A673 (cell line): Measurements from ENCODE around the gene LEFTY2.

Experiments used
- EZH2 ChIP-seq: fragments of 200-600 bp; sonication (generic); IDR thresholded peaks from 2 replicates; pipeline ENCODE4 v1.6.1; 2017; ENCODE audit warnings: borderline replicate concordance, low read depth, mild to moderate bottlenecking, mixed read lengths, antibody characterized with exemption, low read length; ENCODE audit not compliant: poor library complexity, severe bottlenecking
- TF ChIP-seq, protein P1 (sequence below): fragments of 300-800, 200-600 bp; sonication (generic); conservative IDR thresholded peaks from 2 replicates; pipeline ENCODE4 v1.5.1; 2017; ENCODE audit warnings: low read depth, mild to moderate bottlenecking, antibody characterized with exemption, low read length, moderate library complexity, mixed read lengths

DNA sequence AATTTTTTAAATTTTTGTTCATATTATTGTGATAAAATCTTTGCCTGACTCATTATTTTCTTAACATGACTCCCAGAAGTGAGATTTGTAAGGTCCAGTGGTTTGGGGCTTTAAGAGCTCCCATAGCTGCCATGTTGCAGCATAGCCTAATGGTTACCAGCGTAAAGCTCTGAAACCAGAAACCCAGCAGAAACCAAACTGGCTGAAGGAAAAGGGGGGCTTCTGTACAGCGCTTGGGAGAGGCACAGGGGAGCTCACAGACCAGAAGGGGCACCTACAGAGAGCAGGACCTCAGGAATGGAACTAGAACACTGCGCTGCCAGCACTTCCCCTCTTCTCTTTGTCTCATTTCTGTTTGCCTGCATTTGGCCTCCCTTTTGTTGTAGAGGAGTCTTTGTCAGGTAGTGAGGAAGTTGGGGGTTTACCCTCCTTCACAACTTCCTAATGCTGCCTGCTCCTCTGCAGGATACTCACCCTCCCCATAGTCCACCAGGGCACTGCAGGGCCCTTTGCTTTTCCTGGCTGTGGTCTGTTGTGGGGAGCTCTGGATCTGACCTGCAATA lies 14.4 kb downstream of the LEFTY2 start:
- TF ChIP-seq, protein P1, sequence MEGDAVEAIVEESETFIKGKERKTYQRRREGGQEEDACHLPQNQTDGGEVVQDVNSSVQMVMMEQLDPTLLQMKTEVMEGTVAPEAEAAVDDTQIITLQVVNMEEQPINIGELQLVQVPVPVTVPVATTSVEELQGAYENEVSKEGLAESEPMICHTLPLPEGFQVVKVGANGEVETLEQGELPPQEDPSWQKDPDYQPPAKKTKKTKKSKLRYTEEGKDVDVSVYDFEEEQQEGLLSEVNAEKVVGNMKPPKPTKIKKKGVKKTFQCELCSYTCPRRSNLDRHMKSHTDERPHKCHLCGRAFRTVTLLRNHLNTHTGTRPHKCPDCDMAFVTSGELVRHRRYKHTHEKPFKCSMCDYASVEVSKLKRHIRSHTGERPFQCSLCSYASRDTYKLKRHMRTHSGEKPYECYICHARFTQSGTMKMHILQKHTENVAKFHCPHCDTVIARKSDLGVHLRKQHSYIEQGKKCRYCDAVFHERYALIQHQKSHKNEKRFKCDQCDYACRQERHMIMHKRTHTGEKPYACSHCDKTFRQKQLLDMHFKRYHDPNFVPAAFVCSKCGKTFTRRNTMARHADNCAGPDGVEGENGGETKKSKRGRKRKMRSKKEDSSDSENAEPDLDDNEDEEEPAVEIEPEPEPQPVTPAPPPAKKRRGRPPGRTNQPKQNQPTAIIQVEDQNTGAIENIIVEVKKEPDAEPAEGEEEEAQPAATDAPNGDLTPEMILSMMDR: no peak
- no peak for TF ChIP-seq EZH2
